HCEC 1CT (cell line): ENCODE measurements around the gene FOXD4L6.
"Not testable (repeated sequence)": the region's sequence is repeated elsewhere in the genome, so short reads cannot be mapped to it uniquely, and the experiment has no call there.

Experiments
- DNase-seq: peaks from one replicate; pipeline ENCODE4 v3.0.0-alpha.2; 2017

The FOXD4L6 gene

DNA sequence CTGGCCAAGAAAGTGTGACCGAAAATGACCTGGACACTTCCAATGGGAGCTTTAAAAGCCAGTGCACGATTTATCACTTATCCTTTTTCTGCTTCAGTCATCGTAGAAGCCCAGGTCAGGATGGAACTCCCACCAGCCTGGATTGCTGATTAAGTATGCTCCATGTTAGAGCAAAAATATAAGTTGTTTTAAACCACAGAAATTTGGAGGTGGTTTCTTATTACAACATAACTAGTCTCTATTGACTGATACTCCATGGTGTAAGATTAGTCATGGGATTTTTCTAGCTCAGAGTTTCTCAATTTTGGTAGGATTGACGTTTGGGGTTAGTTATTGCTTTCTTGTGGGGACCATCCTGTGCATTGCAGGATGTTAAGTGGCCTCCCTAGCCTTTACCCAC is 29.7 kb downstream of the FOXD4L6 start:
- peak; percentile 10 for DNase-seq

DNA sequence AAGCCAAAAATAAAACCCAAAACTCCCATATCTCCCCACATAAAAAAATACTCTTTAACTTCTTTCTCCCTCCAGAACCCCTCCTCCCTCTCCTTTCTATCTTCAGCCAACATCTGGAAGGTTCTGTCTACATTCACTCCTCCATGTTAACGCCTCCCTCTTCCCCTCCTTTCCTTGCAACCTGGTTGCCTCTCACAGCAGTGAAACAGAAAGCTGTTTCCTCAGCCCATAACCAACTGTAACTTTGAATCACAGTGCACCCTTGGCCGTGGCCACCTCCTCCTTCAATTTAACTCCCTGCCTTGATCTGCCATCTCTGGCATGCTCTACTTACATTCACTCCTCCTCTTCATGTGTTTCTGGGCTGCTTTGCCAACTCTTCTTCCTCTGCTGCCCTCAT is 33.4 kb downstream of the FOXD4L6 start:
- DNase-seq, result not testable (repeated sequence)

GRCh38 chr9:41094010-41094773 is 34.3 kb downstream of the FOXD4L6 start:
- not testable (repeated sequence) for DNase-seq

DNA sequence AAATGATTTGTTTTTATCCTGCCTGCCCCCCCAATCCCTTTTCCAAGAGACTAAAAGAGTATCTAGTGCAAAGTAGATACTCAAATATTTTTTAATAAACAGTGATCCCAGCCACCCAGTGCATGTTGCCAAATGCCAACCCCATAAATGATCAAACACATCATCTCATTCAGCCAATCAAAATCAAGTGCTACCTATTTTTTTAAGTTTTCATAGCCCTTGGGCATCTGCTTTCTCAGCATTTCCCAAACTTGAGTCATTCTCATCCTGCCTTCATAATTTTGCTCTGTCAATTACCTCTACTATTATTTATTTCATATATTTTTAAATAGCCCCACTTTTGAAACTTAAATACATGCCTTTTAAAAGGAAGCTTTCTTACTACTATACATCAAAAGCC is 37.6 kb downstream of the FOXD4L6 start:
- not testable (repeated sequence) for DNase-seq

DNA sequence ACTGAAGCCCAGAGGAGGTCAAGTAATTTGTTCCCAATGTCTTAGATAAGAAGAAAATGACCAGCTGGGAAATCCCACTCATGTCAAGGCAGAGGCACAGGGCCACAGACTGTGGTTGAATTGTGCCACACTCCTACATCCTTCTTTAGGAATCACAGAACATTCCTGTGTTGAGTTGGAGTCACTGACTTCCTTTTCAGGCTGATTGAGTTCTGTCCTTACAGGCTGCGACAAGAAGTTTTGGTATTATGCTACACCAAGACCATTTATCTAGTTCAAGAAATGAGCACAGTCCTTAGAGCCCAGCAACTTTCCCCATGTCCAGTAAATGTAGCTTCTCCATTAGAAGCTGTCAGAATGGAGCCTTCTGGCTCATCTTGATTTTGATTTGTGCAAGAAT is 38.1 kb downstream of the FOXD4L6 start:
- DNase-seq, result not testable (repeated sequence)

GRCh38 chr9:41088450-41089059 is 39.9 kb downstream of the FOXD4L6 start:
- DNase-seq, result not testable (repeated sequence)

GRCh38 chr9:41087929-41088328 is 40.6 kb downstream of the FOXD4L6 start:
- DNase-seq, result not testable (repeated sequence)

GRCh38 chr9:41087157-41087780 is 41.2 kb downstream of the FOXD4L6 start:
- peak; percentile 2 for DNase-seq

DNA sequence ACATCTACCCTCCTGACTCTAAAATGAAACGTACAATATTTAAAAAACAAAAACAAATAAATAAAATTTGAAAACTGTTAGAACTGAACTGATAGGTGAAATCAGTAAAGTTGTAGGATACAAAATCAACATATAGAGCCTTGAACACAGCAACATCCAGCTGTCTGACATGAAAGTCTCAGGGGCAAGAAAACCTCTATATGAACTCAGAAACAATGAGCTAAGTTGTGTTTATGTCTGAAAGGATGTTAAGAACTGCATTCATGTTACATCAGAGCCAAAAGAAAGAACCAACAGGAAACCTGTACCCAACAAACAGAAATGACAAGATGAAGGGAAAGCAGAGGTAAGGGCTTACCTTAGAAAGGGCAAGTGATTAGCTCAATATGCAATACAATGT is 41.8 kb downstream of the FOXD4L6 start:
- DNase-seq, result not testable (repeated sequence)

- DNase-seq, result not testable (repeated sequence)
Measured at GRCh38 chr9:41086215-41086614, 42.3 kb downstream of the FOXD4L6 start.

DNA sequence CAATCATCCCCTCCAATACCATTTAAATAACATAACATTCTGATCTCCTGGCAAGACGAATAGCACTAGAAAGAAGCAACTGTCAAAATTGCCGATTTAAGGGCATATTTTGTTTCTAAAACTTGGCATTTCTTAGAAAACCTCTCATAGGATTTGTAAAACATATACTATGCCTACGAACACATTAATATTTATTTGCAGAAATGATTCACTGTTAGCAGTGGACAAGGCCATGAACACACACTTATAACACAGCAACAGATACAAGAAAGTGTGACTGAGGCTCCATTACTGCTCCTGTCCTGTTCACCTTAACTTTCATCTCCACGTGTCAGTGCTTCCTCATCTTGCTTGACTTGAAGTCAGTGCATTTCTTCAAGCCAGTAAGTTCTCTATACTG is 46.1 kb downstream of the FOXD4L6 start:
- not testable (repeated sequence) for DNase-seq

- not testable (repeated sequence) for DNase-seq
Measured at GRCh38 chr9:41079464-41079863, 49.0 kb downstream of the FOXD4L6 start.

GRCh38 chr9:41077586-41077985 is 50.9 kb downstream of the FOXD4L6 start:
- peak; percentile 75 for DNase-seq
